H1 (cell line): Measurements from ENCODE around the gene VCX2. TPM values are rescaled to one million over a fixed set of nuclear protein-coding genes. Genes with fewer than 3 reads are reported as not detected.

Source experiments
- CTCF ChIA-PET: fragments of 300-600 bp; sonication (Branson Sonifier 250); formaldehyde crosslinking; loops from one replicate; lab custom pipeline; 2021; ENCODE audit not compliant: partially characterized antibody; lab: Charles Lee
- POLR2A ChIA-PET: fragments of 300-600 bp; sonication (Branson Sonifier 250); formaldehyde crosslinking; loops from one replicate; lab custom pipeline; 2021; ENCODE audit warnings: inconsistent platforms; ENCODE audit not compliant: partially characterized antibody; lab: Charles Lee
- DNase-seq, 2 experiments: peaks; one replicate each; pipeline versions ENCODE4 v3.0.0 to v3.0.0-alpha.2; 2010 to 2022; ENCODE audit warnings: low spot score in 2 of 2, low read depth in 1 of 2, mixed read lengths in 1 of 2
- FAIRE-seq: peaks from 2 replicates; lab custom pipeline; 2011; peaks lifted over from hg19 to GRCh38; lab: Jason Lieb, UNC
- H2AFZ ChIP-seq: 2 replicates; pipeline ENCODE4 v1.8.1; 2012; ENCODE audit warnings: low read length, inconsistent platforms
- H2AK5ac ChIP-seq: 2 replicates; pipeline ENCODE4 v1.6.1; 2013; ENCODE audit warnings: low read depth, low read length
- H2BK120ac ChIP-seq: replicated peaks from 2 replicates; pipeline ENCODE3; 2013; ENCODE audit warnings: low read depth, low read length, inconsistent platforms
- H2BK12ac ChIP-seq: 2 replicates; pipeline ENCODE4 v1.6.1; 2013; ENCODE audit warnings: low read depth, low read length
- H2BK15ac ChIP-seq: 2 replicates; pipeline ENCODE4 v1.6.1; 2013; ENCODE audit warnings: low read length
- H2BK20ac ChIP-seq: 2 replicates; pipeline ENCODE4 v1.6.1; 2013; ENCODE audit warnings: low read length
- H2BK5ac ChIP-seq: 2 replicates; pipeline ENCODE4 v1.6.1; 2013; ENCODE audit warnings: low read depth, low read length
- H3K14ac ChIP-seq: 2 replicates; pipeline ENCODE4 v1.6.1; 2013; ENCODE audit warnings: inconsistent platforms; ENCODE audit not compliant: insufficient read length
- H3K18ac ChIP-seq: 2 replicates; pipeline ENCODE4 v1.6.1; 2013; ENCODE audit warnings: low read length; ENCODE audit errors: extremely low read depth
- H3K23ac ChIP-seq: 2 replicates; pipeline ENCODE4 v1.6.1; 2013; ENCODE audit warnings: inconsistent platforms; ENCODE audit not compliant: insufficient read length
- H3K23me2 ChIP-seq: 2 replicates; pipeline ENCODE4 v1.6.1; 2013; ENCODE audit warnings: low read depth, low read length
- H3K27ac ChIP-seq: 2 replicates; pipeline ENCODE4 v1.6.1; 2011; ENCODE audit warnings: low read depth, low read length, inconsistent platforms
- H3K27me3 ChIP-seq, 4 experiments: replicated peaks in 1 of 4; 1 replicate in 1 of 4; 2 replicates in 3 of 4; pipeline versions ENCODE4 v1.6.1 to v1.8.1; 2011 to 2013; ENCODE audit warnings: low read length in 3 of 4, mild to moderate bottlenecking in 3 of 4, inconsistent platforms in 2 of 4, mixed read lengths in 2 of 4, moderate library complexity in 1 of 4; ENCODE audit not compliant: control insufficient read depth in 3 of 4, insufficient read depth in 3 of 4; ENCODE audit errors: extremely low read depth in 1 of 4
- H3K36me3 ChIP-seq, 4 experiments: 2 replicates each; pipeline versions ENCODE4 v1.6.1 to v1.8.1; 2011 to 2013; ENCODE audit warnings: mild to moderate bottlenecking in 4 of 4, low read length in 3 of 4, moderate library complexity in 2 of 4, control low read depth in 1 of 4, inconsistent platforms in 1 of 4; ENCODE audit not compliant: insufficient read depth in 4 of 4, control insufficient read depth in 2 of 4
- H3K4ac ChIP-seq: replicated peaks from 2 replicates; pipeline ENCODE3; 2013; ENCODE audit warnings: low read length, low read depth, mixed read lengths, inconsistent platforms; ENCODE audit not compliant: insufficient read length
- H3K4me1 ChIP-seq, 4 experiments: replicated peaks in 1 of 4; 1 replicate in 1 of 4; 2 replicates in 3 of 4; pipeline versions ENCODE4 v1.6.1 to v1.8.1; 2011 to 2013; ENCODE audit warnings: low read length in 3 of 4, inconsistent platforms in 2 of 4, mixed read lengths in 1 of 4; ENCODE audit not compliant: insufficient read depth in 4 of 4, control insufficient read depth in 3 of 4
- H3K4me2 ChIP-seq, 2 experiments: 2 replicates each; pipeline versions ENCODE4 v1.6.1 to v1.8.1; 2011 to 2013; ENCODE audit warnings: low read depth in 2 of 2, low read length in 2 of 2, control low read depth in 1 of 2, inconsistent platforms in 1 of 2, mild to moderate bottlenecking in 1 of 2; ENCODE audit not compliant: insufficient read depth in 1 of 2
- H3K4me3 ChIP-seq, 4 experiments: fragments of 200-600, 300-600 bp in 1 of 4; sonication (generic), shearing (Covaris generic), sonication (Bioruptor Twin) in 1 of 4; 2 replicates each; pipeline versions ENCODE4 v1.5.1 to v1.8.1; 2011 to 2016; ENCODE audit warnings: low read length in 4 of 4, low read depth in 3 of 4, control low read depth in 2 of 4, inconsistent platforms in 2 of 4, mild to moderate bottlenecking in 2 of 4, mixed read lengths in 1 of 4, moderate library complexity in 1 of 4; ENCODE audit not compliant: insufficient read depth in 2 of 4; ENCODE audit errors: extremely low read depth in 1 of 4
- H3K56ac ChIP-seq: replicated peaks from 2 replicates; pipeline ENCODE3; 2013; ENCODE audit warnings: low read depth, mild to moderate bottlenecking, mixed read lengths, low read length, inconsistent platforms; ENCODE audit not compliant: insufficient read length
- H3K79me1 ChIP-seq: 2 replicates; pipeline ENCODE4 v1.6.1; 2013; ENCODE audit warnings: low read depth, low read length, control low read depth
- H3K79me2 ChIP-seq, 2 experiments: 2 replicates each; pipeline versions ENCODE4 v1.6.1 to v1.8.1; 2012 to 2013; ENCODE audit warnings: low read length in 2 of 2, mild to moderate bottlenecking in 2 of 2, inconsistent platforms in 1 of 2; ENCODE audit not compliant: insufficient read depth in 2 of 2, control insufficient read depth in 1 of 2
- H3K9ac ChIP-seq, 4 experiments: replicated peaks in 1 of 4; 1 replicate in 1 of 4; 2 replicates in 3 of 4; pipeline versions ENCODE4 v1.6.1 to v1.8.1; 2011 to 2013; ENCODE audit warnings: low read depth in 3 of 4, low read length in 3 of 4, control low read depth in 2 of 4, mild to moderate bottlenecking in 2 of 4, moderate library complexity in 2 of 4, inconsistent platforms in 1 of 4; ENCODE audit errors: extremely low read depth in 1 of 4
- H3K9me3 ChIP-seq, 2 experiments: 2 replicates each; pipeline versions ENCODE4 v1.6.1 to v1.8.1; 2012 to 2013; ENCODE audit warnings: mild to moderate bottlenecking in 2 of 2, moderate library complexity in 2 of 2, control low read depth in 1 of 2, inconsistent platforms in 1 of 2, low read depth in 1 of 2, low read length in 1 of 2, mixed read lengths in 1 of 2; ENCODE audit not compliant: insufficient read depth in 2 of 2
- H4K20me1 ChIP-seq, 2 experiments: replicated peaks in 1 of 2; 2 replicates each; pipeline versions ENCODE3 to v1.8.1; 2011 to 2013; ENCODE audit warnings: inconsistent platforms in 2 of 2, low read length in 2 of 2, mild to moderate bottlenecking in 1 of 2; ENCODE audit not compliant: insufficient read depth in 2 of 2, control insufficient read depth in 1 of 2
- H4K5ac ChIP-seq: 2 replicates; pipeline ENCODE4 v1.6.1; 2013; ENCODE audit warnings: low read length, low read depth, mixed read lengths, inconsistent platforms; ENCODE audit not compliant: insufficient read length
- H4K8ac ChIP-seq: 2 replicates; pipeline ENCODE4 v1.8.0; 2013; ENCODE audit warnings: mild to moderate bottlenecking, moderate library complexity, low read length, inconsistent platforms; ENCODE audit not compliant: insufficient read depth; ENCODE audit errors: extremely low read depth
- H4K91ac ChIP-seq: replicated peaks from 2 replicates; pipeline ENCODE3; 2013; ENCODE audit warnings: low read length, mixed read lengths, inconsistent platforms; ENCODE audit not compliant: insufficient read length
- ASH2L ChIP-seq: fragments of 200-600, 300-600 bp; sonication (generic); IDR thresholded peaks from one replicate; pipeline ENCODE4 v1.7.1; 2017; ENCODE audit warnings: low read length
- CEBPB ChIP-seq: IDR thresholded peaks from 2 replicates; pipeline ENCODE4 v1.6.1; 2012; ENCODE audit warnings: low read depth, low read length
- CTBP2 ChIP-seq: IDR thresholded peaks from 2 replicates; pipeline ENCODE4 v1.7.0; 2011; ENCODE audit warnings: borderline replicate concordance, mild to moderate bottlenecking, moderate library complexity, mixed read lengths, low read length; ENCODE audit not compliant: insufficient read depth, insufficient read length
- GABPA ChIP-seq: IDR thresholded peaks from 2 replicates; pipeline ENCODE4 v1.6.1; 2011; ENCODE audit warnings: mild to moderate bottlenecking, low read length, moderate library complexity, borderline replicate concordance; ENCODE audit not compliant: insufficient read depth
- PHF8 ChIP-seq: fragments of 200-600 bp; sonication (generic); conservative IDR thresholded peaks from 2 replicates; pipeline ENCODE4 v1.7.1; 2012; ENCODE audit warnings: low read depth, mild to moderate bottlenecking, inconsistent platforms, low read length, moderate library complexity
- SIN3A ChIP-seq, 2 experiments: IDR thresholded peaks in 1 of 2; conservative IDR thresholded peaks in 1 of 2; 2 replicates each; pipeline ENCODE4 v1.6.1; 2011 to 2012; ENCODE audit warnings: low read length in 2 of 2, improper control_type of control experiment in 1 of 2, low read depth in 1 of 2, mild to moderate bottlenecking in 1 of 2
- SP2 ChIP-seq: IDR thresholded peaks from 2 replicates; pipeline ENCODE4 v1.6.1; 2012; ENCODE audit warnings: mild to moderate bottlenecking, low read length, inconsistent platforms
- TBP ChIP-seq: IDR thresholded peaks from 2 replicates; pipeline ENCODE4 v1.6.1; 2011; ENCODE audit warnings: low read depth, low read length, improper control_type of control experiment
- WGBS, 2 experiments: shearing (Covaris generic) in 1 of 2; methylation state at CpG; one replicate each; pipeline versions ENCODE4 v1.1.6 to v1.1.7; 2013 to 2015; ENCODE audit warnings: low lambda C conversion rate in 2 of 2, mixed read lengths in 2 of 2, inconsistent platforms in 1 of 2, low coverage in 1 of 2, missing lambda C conversion rate in 1 of 2; ENCODE audit not compliant: insufficient replicate concordance in 2 of 2, insufficient coverage in 1 of 2, insufficient read length in 1 of 2; ENCODE audit errors: extremely low coverage in 1 of 2, missing lambda C conversion rate in 1 of 2; 5-methylcytosine and 5-hydroxymethylcytosine counted together
- polyA plus RNA-seq, 7 experiments: library from polyadenylated mRNA; depleted of rRNA in 3 of 7; stranded (reverse) in 5 of 7; unstranded in 2 of 7; fragments of >200 nt in 5 of 7; fragments of 200-250 nt in 2 of 7; gene quantifications; 1 replicate in 5 of 7; 2 replicates in 1 of 7; 4 replicates in 1 of 7; pipeline versions ENCODE4 v1.2.1 to v1.2.3, GENCODE V29; 2011 to 2013; ENCODE audit warnings: missing spikeins in 2 of 7, mixed read lengths in 2 of 7
- total RNA-seq: library from RNA; stranded (reverse); fragmentation: NEBNext Ultra II Directional; extraction: Animal tissue kit (Norgen Biotek cat#: 25700); gene quantifications from 2 replicates; pipeline ENCODE4 v1.2.1, GENCODE V29; 2021

Gene VCX2
- total and polyA plus RNA-seq, 2 of the 8 experiments (the other 6 are each of a cell fraction or from before 2014, with no cell fraction given): not detected

- no peaks in the 10 kb centered on the region for H3K9me3 ChIP-seq
- H3K27ac ChIP-seq: no peak overlapping the region
- H2BK15ac ChIP-seq: no peak overlapping the region
- H4K91ac ChIP-seq: no peak overlapping the region
- H3K36me3 ChIP-seq: no peaks in the 10 kb centered on the region
- no peak overlapping the region for H2BK20ac ChIP-seq
- ChIA-PET POLR2A (no interaction called here), CTCF (interaction anchor here (1.6 kb wide), 1 partner anchor 159 kb away, joined by 3 read pairs; no protein-coding TSS in a partner anchor)
- H3K14ac ChIP-seq: no peak overlapping the region
- H2AFZ ChIP-seq: no peak overlapping the region
- 82% methylated on average over 8 of the region's 8 CpGs; no CpG with 5 or more reads in 1 of the 2 experiments for WGBS, 2 experiments
- no peak for DNase-seq
- no peak overlapping the region for H2BK12ac ChIP-seq
- no peak overlapping the region for H4K8ac ChIP-seq
- H3K4ac ChIP-seq: no peak overlapping the region
- no peak overlapping the region for H3K4me3 ChIP-seq
- no peak for TF ChIP-seq SP2
- TF ChIP-seq CEBPB: no peak
- TF ChIP-seq ASH2L: no peak
- no peak for TF ChIP-seq CTBP2
- TF ChIP-seq GABPA: no peak
- no peak for TF ChIP-seq SIN3A (conservative IDR thresholded peaks at IDR 0.05 in 1 of 2, IDR thresholded peaks at IDR 0.05 in 1 of 2; ENCODE audit: low read depth in 1 of 2, low read length in 2 of 2)
- TF ChIP-seq TBP: no peak
- no peak for TF ChIP-seq PHF8
- no peak overlapping the region for H3K4me2 ChIP-seq
- no peak overlapping the region for H3K56ac ChIP-seq
- H3K4me1 ChIP-seq: no peaks in the 10 kb centered on the region
- no peak overlapping the region for H3K9ac ChIP-seq
- H2AK5ac ChIP-seq: no peak overlapping the region
- no peak for FAIRE-seq
- no peak overlapping the region for H2BK5ac ChIP-seq
- H3K23me2 ChIP-seq: no peaks in the 10 kb centered on the region; the same call in 1 of the 2 replicates
- no peaks in the 10 kb centered on the region for H3K79me1 ChIP-seq
- H3K27me3 ChIP-seq: no peaks in the 10 kb centered on the region
- no peaks in the 10 kb centered on the region for H3K79me2 ChIP-seq
- no peaks in the 10 kb centered on the region for H4K20me1 ChIP-seq
- no peak overlapping the region for H3K23ac ChIP-seq
- no peak overlapping the region for H4K5ac ChIP-seq
- no peak overlapping the region for H3K18ac ChIP-seq
- no peak overlapping the region for H2BK120ac ChIP-seq
These were observed 30.8 kb upstream of the VCX2 start for GRCh38 chrX:8201896-8202331.
